GM12878 (cell line): ENCODE results near the gene CUL5. TPM values are rescaled to one million over a fixed set of nuclear protein-coding genes. Genes with fewer than 3 reads are reported as not detected.

Experiments
- ATAC-seq: fragments of 200-7000 bp; cut with Tn5 transposase; 3 replicates; pipeline ENCODE4 v1.9.1; 2020; ENCODE audit warnings: mild to moderate bottlenecking, moderate library complexity
- BruUV-seq: library from RNA; stranded (reverse); fragments of 400-500 nt; replicated peaks from 2 replicates; lab custom pipeline; 2021; lab: Mats Ljungman, UMichigan
- CTCF ChIA-PET: fragments of 300-600 bp; sonication (Branson Sonifier 250); formaldehyde crosslinking; extraction: SDS; loops from one replicate; lab custom pipeline; 2021; ENCODE audit warnings: inconsistent platforms; lab: Yijun Ruan, JAX
- POLR2A ChIA-PET: fragments of 350-600 bp; formaldehyde crosslinking; extraction: SDS; loops from one replicate; lab custom pipeline; 2021; ENCODE audit warnings: inconsistent platforms; lab: Charles Lee
- RAD21 ChIA-PET: fragments of 300-600 bp; sonication (Branson Sonifier 250); formaldehyde crosslinking; loops from one replicate; lab custom pipeline; 2023; ENCODE audit warnings: antibody characterized with exemption; ENCODE audit not compliant: unreplicated experiment; lab: Charles Lee
- SMC1A ChIA-PET: fragments of 300-600 bp; sonication (Branson Sonifier 250); formaldehyde crosslinking; loops from one replicate; lab custom pipeline; 2023; ENCODE audit not compliant: unreplicated experiment, uncharacterized antibody; lab: Charles Lee
- DNase-seq: peaks from one replicate; pipeline ENCODE4 v3.0.0-alpha.2; 2011; ENCODE audit warnings: low read depth, low spot score
- FAIRE-seq: peaks from 3 replicates; lab custom pipeline; 2011; peaks lifted over from hg19 to GRCh38; lab: Jason Lieb, UNC
- H2AFZ ChIP-seq: 2 replicates; pipeline ENCODE4 v1.6.0; 2011; ENCODE audit warnings: low read depth, low read length, control low read depth; ENCODE audit not compliant: control insufficient read depth
- H3K27ac ChIP-seq: 2 replicates; pipeline ENCODE4 v1.5.1; 2011; ENCODE audit warnings: control low read depth; ENCODE audit not compliant: control insufficient read depth, insufficient read depth
- H3K27me3 ChIP-seq, 2 experiments: replicated peaks in 1 of 2; 2 replicates each; pipeline versions ENCODE4 v1.6.0 to v1.6.1; 2011; ENCODE audit warnings: low read length in 1 of 2; ENCODE audit not compliant: control insufficient read depth in 2 of 2, insufficient read depth in 2 of 2
- H3K36me3 ChIP-seq, 2 experiments: 2 replicates each; pipeline ENCODE4 v1.5.1; 2011; ENCODE audit warnings: low read length in 1 of 2; ENCODE audit not compliant: control insufficient read depth in 2 of 2, insufficient read depth in 2 of 2
- H3K4me1 ChIP-seq: 2 replicates; pipeline ENCODE4 v1.6.1; 2011; ENCODE audit warnings: mild to moderate bottlenecking, low read length, moderate library complexity, mixed read lengths; ENCODE audit not compliant: control insufficient read depth, insufficient read depth
- H3K4me2 ChIP-seq: 2 replicates; pipeline ENCODE4 v1.6.0; 2011; ENCODE audit warnings: control low read depth; ENCODE audit not compliant: control insufficient read depth, insufficient read depth
- H3K4me3 ChIP-seq: fragments of 200-600 bp; sonication (generic); 2 replicates; pipeline ENCODE4 v1.5.1; 2016
- H3K79me2 ChIP-seq: 2 replicates; pipeline ENCODE4 v1.6.0; 2011; ENCODE audit warnings: low read length; ENCODE audit not compliant: control insufficient read depth, insufficient read depth
- H3K9ac ChIP-seq: 2 replicates; pipeline ENCODE4 v1.8.0; 2011; ENCODE audit warnings: low read length, control low read depth, mixed read lengths; ENCODE audit not compliant: control insufficient read depth, insufficient read depth
- H3K9me3 ChIP-seq: replicated peaks from 3 replicates; pipeline ENCODE4 v1.5.1; 2011; ENCODE audit warnings: mild to moderate bottlenecking, low read length; ENCODE audit not compliant: control insufficient read depth, insufficient read depth
- H4K20me1 ChIP-seq: 2 replicates; pipeline ENCODE4 v1.6.0; 2011; ENCODE audit not compliant: control insufficient read depth, insufficient read depth
- CHD1 ChIP-seq: IDR thresholded peaks from 2 replicates; pipeline ENCODE4 v1.6.1; 2012; ENCODE audit warnings: low read depth, low read length, improper control_type of control experiment
- ESRRA ChIP-seq: IDR thresholded peaks from 2 replicates; pipeline ENCODE4 v1.6.1; 2012; ENCODE audit warnings: mild to moderate bottlenecking, low read length, improper control_type of control experiment
- GABPA ChIP-seq: IDR thresholded peaks from 2 replicates; pipeline ENCODE4 v1.6.1; 2014; ENCODE audit warnings: antibody characterized with exemption, low read depth, mild to moderate bottlenecking, inconsistent platforms
- GATAD2B ChIP-seq: fragments of 450-650 bp; conservative IDR thresholded peaks from 2 replicates; pipeline ENCODE4 v1.6.1; 2017; ENCODE audit warnings: low read depth, mild to moderate bottlenecking, moderate library complexity
- HDGF ChIP-seq: fragments of 450-650 bp; IDR thresholded peaks from 2 replicates; pipeline ENCODE4 v1.6.1; 2016; ENCODE audit warnings: antibody characterized with exemption
- KAT2A ChIP-seq: conservative IDR thresholded peaks from 2 replicates; pipeline ENCODE4 v1.6.1; 2011; ENCODE audit warnings: low read depth, low read length; ENCODE audit not compliant: control insufficient read depth
- LARP7 ChIP-seq: fragments of 450-650 bp; IDR thresholded peaks from 2 replicates; pipeline ENCODE4 v1.6.1; 2017; ENCODE audit warnings: mild to moderate bottlenecking
- MEF2B ChIP-seq: fragments of 450-650 bp; IDR thresholded peaks from 2 replicates; pipeline ENCODE4 v1.6.1; 2018; ENCODE audit warnings: mild to moderate bottlenecking, moderate library complexity; ENCODE audit not compliant: partially characterized antibody, poor library complexity, severe bottlenecking
- MXI1 ChIP-seq: fragments of 150-350 bp; IDR thresholded peaks from 2 replicates; pipeline ENCODE4 v1.6.1; 2011; ENCODE audit warnings: low read depth, mild to moderate bottlenecking, inconsistent platforms, low read length, improper control_type of control experiment
- NR2C1 ChIP-seq: fragments of 450-650 bp; IDR thresholded peaks from 2 replicates; pipeline ENCODE4 v1.6.1; 2017; ENCODE audit warnings: antibody characterized with exemption, mild to moderate bottlenecking, moderate library complexity
- SP1 ChIP-seq: IDR thresholded peaks from one replicate; pipeline ENCODE4 v1.6.1; 2011; ENCODE audit warnings: low read depth, low read length
- STAT3 ChIP-seq: IDR thresholded peaks from 2 replicates; pipeline ENCODE4 v1.6.1; 2011; ENCODE audit warnings: low read depth, low read length, improper control_type of control experiment
- TAF1 ChIP-seq: IDR thresholded peaks from 2 replicates; pipeline ENCODE4 v1.6.1; 2011; ENCODE audit warnings: mild to moderate bottlenecking, low read depth, low read length, borderline replicate concordance
- TCF7 ChIP-seq: IDR thresholded peaks from 2 replicates; pipeline ENCODE4 v1.6.1; 2014; ENCODE audit warnings: antibody characterized with exemption, borderline replicate concordance
- ZNF622 ChIP-seq: fragments of 450-650 bp; IDR thresholded peaks from 2 replicates; pipeline ENCODE4 v1.6.1; 2017; ENCODE audit warnings: mild to moderate bottlenecking, inconsistent platforms
- ZZZ3 ChIP-seq: IDR thresholded peaks from 2 replicates; pipeline ENCODE4 v1.6.1; 2011; ENCODE audit warnings: low read depth; ENCODE audit not compliant: control insufficient read depth, insufficient read length
- WGBS: methylation state at CpG from one replicate; pipeline ENCODE4 v1.1.6; 2016; ENCODE audit warnings: low lambda C conversion rate; ENCODE audit not compliant: insufficient replicate concordance, insufficient coverage; ENCODE audit errors: missing lambda C conversion rate; 5-methylcytosine and 5-hydroxymethylcytosine counted together
- in situ Hi-C: fragments of 300-500 bp; cut with MboI; formaldehyde crosslinking; loops from 9 replicates; pipeline ENCODE4 v1.14.3; 2018; ENCODE audit warnings: mixed read lengths
- intact Hi-C: fragments of 100-400 bp; cut with micrococcal nuclease; formaldehyde crosslinking; loops from one replicate; pipeline ENCODE4 v1.14.2; 2022; ENCODE audit not compliant: unreplicated experiment
- polyA plus RNA-seq, 11 experiments: library from polyadenylated mRNA; depleted of rRNA in 4 of 11; unstranded in 6 of 11; stranded (reverse) in 5 of 11; fragments of >200 nt; fragmentation: Nextera tagmentation in 4 of 11; fragmentation: Illumina TruSeq in 1 of 11; extraction: Ambion mirVana in 4 of 11; extraction: Trizol in 1 of 11; gene quantifications; 1 replicate in 1 of 11; 2 replicates in 10 of 11; pipeline versions ENCODE4 v1.2.1 to v1.2.3, GENCODE V29; 2011 to 2016; ENCODE audit warnings: inconsistent platforms in 2 of 11, missing spikeins in 2 of 11, low read depth in 1 of 11
- total RNA-seq, 4 experiments: library from RNA; depleted of rRNA in 3 of 4; stranded (reverse); fragments of >200 nt in 3 of 4; fragmentation: Illumina TruSeq in 1 of 4; extraction: Trizol in 1 of 4; gene quantifications; 2 replicates each; pipeline versions ENCODE4 v1.2.1 to v1.2.3, GENCODE V29; 2013 to 2021
- TF ChIP-seq, protein P1 (sequence below): IDR thresholded peaks from 2 replicates; pipeline ENCODE4 v1.6.1; 2012; ENCODE audit warnings: mild to moderate bottlenecking, low read depth, low read length
- TF ChIP-seq, protein P2 (sequence below): IDR thresholded peaks from 2 replicates; pipeline ENCODE4 v1.6.1; 2011; ENCODE audit warnings: borderline replicate concordance, low read depth, mild to moderate bottlenecking, moderate library complexity, mixed read lengths, low read length; ENCODE audit not compliant: insufficient read depth; ENCODE audit errors: extremely low read length
- TF ChIP-seq, protein P3 (sequence below): fragments of 450-650 bp; IDR thresholded peaks from 2 replicates; pipeline ENCODE4 v1.6.1; 2017; ENCODE audit warnings: mild to moderate bottlenecking

Gene CUL5
- total and polyA plus RNA-seq, 10 of the 15 experiments (the other 5 are each of a cell fraction or from before 2014, with no cell fraction given), result 9.1 to 37.6 (median 18.3) TPM

DNA sequence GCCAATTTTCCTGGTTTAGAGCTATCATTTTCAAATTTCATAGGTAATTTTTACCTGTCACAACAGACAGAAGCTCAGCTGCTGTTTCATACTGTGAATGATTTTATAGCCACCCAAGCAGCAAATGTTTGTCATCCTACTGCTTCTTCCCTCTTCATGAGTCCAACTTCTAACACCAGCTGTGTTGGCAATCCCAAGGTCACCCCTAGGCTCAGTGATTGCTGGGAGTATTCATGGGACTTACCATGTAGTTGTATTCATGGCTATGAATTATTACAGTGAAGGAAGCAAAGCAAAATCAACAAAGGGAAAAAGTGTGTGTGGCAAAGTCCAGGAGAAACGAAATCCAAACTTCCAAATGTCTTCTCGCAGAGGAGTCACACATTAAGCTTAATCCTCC lies 28.5 kb downstream of the CUL5 start (continued):
- TF ChIP-seq, protein P1, sequence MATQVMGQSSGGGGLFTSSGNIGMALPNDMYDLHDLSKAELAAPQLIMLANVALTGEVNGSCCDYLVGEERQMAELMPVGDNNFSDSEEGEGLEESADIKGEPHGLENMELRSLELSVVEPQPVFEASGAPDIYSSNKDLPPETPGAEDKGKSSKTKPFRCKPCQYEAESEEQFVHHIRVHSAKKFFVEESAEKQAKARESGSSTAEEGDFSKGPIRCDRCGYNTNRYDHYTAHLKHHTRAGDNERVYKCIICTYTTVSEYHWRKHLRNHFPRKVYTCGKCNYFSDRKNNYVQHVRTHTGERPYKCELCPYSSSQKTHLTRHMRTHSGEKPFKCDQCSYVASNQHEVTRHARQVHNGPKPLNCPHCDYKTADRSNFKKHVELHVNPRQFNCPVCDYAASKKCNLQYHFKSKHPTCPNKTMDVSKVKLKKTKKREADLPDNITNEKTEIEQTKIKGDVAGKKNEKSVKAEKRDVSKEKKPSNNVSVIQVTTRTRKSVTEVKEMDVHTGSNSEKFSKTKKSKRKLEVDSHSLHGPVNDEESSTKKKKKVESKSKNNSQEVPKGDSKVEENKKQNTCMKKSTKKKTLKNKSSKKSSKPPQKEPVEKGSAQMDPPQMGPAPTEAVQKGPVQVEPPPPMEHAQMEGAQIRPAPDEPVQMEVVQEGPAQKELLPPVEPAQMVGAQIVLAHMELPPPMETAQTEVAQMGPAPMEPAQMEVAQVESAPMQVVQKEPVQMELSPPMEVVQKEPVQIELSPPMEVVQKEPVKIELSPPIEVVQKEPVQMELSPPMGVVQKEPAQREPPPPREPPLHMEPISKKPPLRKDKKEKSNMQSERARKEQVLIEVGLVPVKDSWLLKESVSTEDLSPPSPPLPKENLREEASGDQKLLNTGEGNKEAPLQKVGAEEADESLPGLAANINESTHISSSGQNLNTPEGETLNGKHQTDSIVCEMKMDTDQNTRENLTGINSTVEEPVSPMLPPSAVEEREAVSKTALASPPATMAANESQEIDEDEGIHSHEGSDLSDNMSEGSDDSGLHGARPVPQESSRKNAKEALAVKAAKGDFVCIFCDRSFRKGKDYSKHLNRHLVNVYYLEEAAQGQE, result no peak
- TF ChIP-seq NR2C1 (no peak), HDGF (no peak), GATAD2B (no peak), ESRRA (no peak), TCF7 (no peak)
- TF ChIP-seq, protein P2, sequence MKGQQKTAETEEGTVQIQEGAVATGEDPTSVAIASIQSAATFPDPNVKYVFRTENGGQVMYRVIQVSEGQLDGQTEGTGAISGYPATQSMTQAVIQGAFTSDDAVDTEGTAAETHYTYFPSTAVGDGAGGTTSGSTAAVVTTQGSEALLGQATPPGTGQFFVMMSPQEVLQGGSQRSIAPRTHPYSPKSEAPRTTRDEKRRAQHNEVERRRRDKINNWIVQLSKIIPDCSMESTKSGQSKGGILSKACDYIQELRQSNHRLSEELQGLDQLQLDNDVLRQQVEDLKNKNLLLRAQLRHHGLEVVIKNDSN, result no peak

DNA sequence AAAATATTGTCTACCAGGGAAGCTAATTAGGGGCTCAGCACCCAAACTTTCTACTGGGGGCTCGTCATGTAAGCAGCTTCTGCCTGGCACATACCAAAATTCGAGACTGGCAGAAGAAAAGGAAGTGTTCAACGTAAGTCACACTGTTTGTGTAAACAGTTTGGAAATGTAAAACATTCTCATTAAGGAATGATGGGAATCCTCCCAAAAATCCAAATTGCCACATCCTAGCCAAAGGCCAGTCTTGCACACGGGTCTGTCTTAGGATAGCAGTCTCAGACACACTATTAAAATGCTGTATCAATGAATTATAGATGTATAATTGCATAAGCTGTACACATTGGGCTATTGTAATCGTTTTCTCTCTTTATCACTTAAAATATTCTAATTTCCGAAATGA lies 28.9 kb downstream of the CUL5 start:
- Histone ChIP-seq H3K27me3 (no peaks in the 10 kb centered on the region), H3K4me2 (no peak overlapping the region), H3K79me2 (peaks cover 3% of the 10 kb centered on the region), H3K9me3 (no peaks in the 10 kb centered on the region; the same call in 2 of the 3 replicates), H3K4me1 (no peaks in the 10 kb centered on the region; the same call in 1 of the 2 replicates), H3K9ac (no peak overlapping the region), H3K36me3 (peaks cover 6 to 15% of the 10 kb centered on the region in 2 experiments), H4K20me1 (no peaks in the 10 kb centered on the region), H2AFZ (no peak overlapping the region), H3K27ac (no peak overlapping the region), H3K4me3 (no peak overlapping the region)
- ATAC-seq, result no peak
- no TSS peak for BruUV-seq
- ChIA-PET CTCF (interaction anchor here (0.6 to 1.7 kb wide), 4 partner anchors 11 to 582 kb away, joined by 3 to 4 read pairs (median 4); partner anchors contain the start of gene CUL5), SMC1A (interaction anchor here (0.6 to 1.1 kb wide), 5 partner anchors 12 to 302 kb away, joined by 3 to 7 read pairs (median 3); partner anchors contain the start of gene CUL5), RAD21 (no interaction called here), POLR2A (no interaction called here)
- DNase-seq, result no peak
- no peak for FAIRE-seq
- in situ Hi-C loops, result no loop called here
- WGBS, result 97% methylated on average over 6 of the region's 6 CpGs
- intact Hi-C loops, result no loop called here
- no peak for TF ChIP-seq ZZZ3
- TF ChIP-seq CHD1, result no peak
- no peak for TF ChIP-seq STAT3
- TF ChIP-seq SP1, result no peak
- no peak for TF ChIP-seq KAT2A
- no peak for TF ChIP-seq TAF1
- TF ChIP-seq ZNF622, result no peak
- TF ChIP-seq, protein P3, sequence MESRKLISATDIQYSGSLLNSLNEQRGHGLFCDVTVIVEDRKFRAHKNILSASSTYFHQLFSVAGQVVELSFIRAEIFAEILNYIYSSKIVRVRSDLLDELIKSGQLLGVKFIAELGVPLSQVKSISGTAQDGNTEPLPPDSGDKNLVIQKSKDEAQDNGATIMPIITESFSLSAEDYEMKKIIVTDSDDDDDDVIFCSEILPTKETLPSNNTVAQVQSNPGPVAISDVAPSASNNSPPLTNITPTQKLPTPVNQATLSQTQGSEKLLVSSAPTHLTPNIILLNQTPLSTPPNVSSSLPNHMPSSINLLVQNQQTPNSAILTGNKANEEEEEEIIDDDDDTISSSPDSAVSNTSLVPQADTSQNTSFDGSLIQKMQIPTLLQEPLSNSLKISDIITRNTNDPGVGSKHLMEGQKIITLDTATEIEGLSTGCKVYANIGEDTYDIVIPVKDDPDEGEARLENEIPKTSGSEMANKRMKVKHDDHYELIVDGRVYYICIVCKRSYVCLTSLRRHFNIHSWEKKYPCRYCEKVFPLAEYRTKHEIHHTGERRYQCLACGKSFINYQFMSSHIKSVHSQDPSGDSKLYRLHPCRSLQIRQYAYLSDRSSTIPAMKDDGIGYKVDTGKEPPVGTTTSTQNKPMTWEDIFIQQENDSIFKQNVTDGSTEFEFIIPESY, result no peak
- TF ChIP-seq MEF2B, result no peak
- no peak for TF ChIP-seq LARP7
- no peak for TF ChIP-seq GABPA
- TF ChIP-seq MXI1, result no peak
